ENCODE measurements around the gene AP1G1. TPM values are rescaled to one million over a fixed set of nuclear protein-coding genes. Genes with fewer than 3 reads are reported as not detected.

Gene AP1G1
- total and polyA plus RNA-seq, 2 of the 4 experiments (the other 2 are of a cell fraction): 48.3 to 86.7 TPM

- Histone ChIP-seq H4K5ac (ENCODE audit: low read depth, low read length) (no peak overlapping the region), H3K56ac (ENCODE audit: extremely low read depth, insufficient read depth, low read length) (no peak overlapping the region), H3K18ac (ENCODE audit: low read depth, low read length) (no peak overlapping the region), H2BK5ac (ENCODE audit: low read depth, low read length, poor library complexity, severe bottlenecking) (no peak overlapping the region), H3K14ac (replicated peaks; ENCODE audit: low read depth, low read length) (no peak overlapping the region), H2BK20ac (ENCODE audit: low read depth, low read length) (no peak overlapping the region), H3K79me1 (ENCODE audit: low read depth in 1 of 2, low read length in 2 of 2) (peaks cover 18 to 35% of the 10 kb centered on the region in 2 experiments), H2BK120ac (ENCODE audit: low read depth, low read length) (no peak overlapping the region), H3K4me3 (ENCODE audit: insufficient read depth, low read depth, low read length) (no peak overlapping the region), H3K9me3 (ENCODE audit: control insufficient read depth, insufficient read depth, low read length) (no peaks in the 10 kb centered on the region), H2BK15ac (ENCODE audit: low read depth, low read length) (no peak overlapping the region; the same call in 2 of the 3 replicates), H4K20me1 (ENCODE audit: insufficient read depth, low read length) (peaks cover 10% of the 10 kb centered on the region; the same call in 1 of the 2 replicates), H2AFZ (replicated peaks; ENCODE audit: low read length, poor library complexity) (no peak overlapping the region), H3K4ac (ENCODE audit: low read depth, low read length) (no peak overlapping the region), H3K9ac (ENCODE audit: low read depth, low read length) (no peak overlapping the region), H4K91ac (ENCODE audit: insufficient read depth, low read depth, low read length) (no peak overlapping the region), H2AK5ac (ENCODE audit: low read depth, low read length) (no peak overlapping the region; the same call in 1 of the 2 replicates), H3K4me1 (ENCODE audit: control insufficient read depth, insufficient read depth, low read length) (peaks cover 6% of the 10 kb centered on the region), H3K9me1 (ENCODE audit: insufficient read depth, low read length) (no peaks in the 10 kb centered on the region), H3K27me3 (ENCODE audit: control insufficient read depth, insufficient read depth, low read length) (no peaks in the 10 kb centered on the region), H2AK9ac (replicated peaks; ENCODE audit: low read depth, low read length, poor library complexity) (no peak overlapping the region), H4K8ac (ENCODE audit: low read depth in 2 of 2, low read length in 2 of 2) (no peak overlapping the region), H3K36me3 (ENCODE audit: control insufficient read depth, insufficient read depth, low read length) (0 out of 2 replicates have a peak, but pooled peaks cover 1% of the 10 kb centered on the region), H3K4me2 (ENCODE audit: low read depth, low read length) (no peak overlapping the region), H3K27ac (ENCODE audit: insufficient read depth, low read length) (no peak overlapping the region), H3K23ac (ENCODE audit: low read depth, low read length) (no peak overlapping the region)
- no peak for TF ChIP-seq MXI1 (IDR thresholded peaks at IDR 0.05; ENCODE audit: borderline replicate concordance, low read depth, low read length)
- TF ChIP-seq FOS (IDR thresholded peaks at IDR 0.05; ENCODE audit: low read depth, low read length): no peak
- TF ChIP-seq RFX5 (IDR thresholded peaks at IDR 0.05; ENCODE audit: low read depth, low read length): no peak
- dilution Hi-C loops (cut with HindIII; ENCODE audit: low sequenced_read_pairs, unreplicated experiment) (no loop called here), in situ Hi-C loops (cut with MboI; ENCODE audit: low sequenced_read_pairs) (no loop called here), intact Hi-C loops (cut with micrococcal nuclease) (no loop called here)
- no CpG with 5 or more reads among the region's 2 CpGs for WGBS, 2 experiments (ENCODE audit: extremely low coverage in 2 of 2, insufficient read length in 1 of 2)
- DNase-seq (no peak), ATAC-seq (ENCODE audit: low read depth) (no peak)
- ChIA-PET CTCF (no interaction called here), POLR2A (ENCODE audit: unreplicated experiment) (no interaction called here)
- BruUV-seq (replicated peaks): no TSS peak
Observed at GRCh38 chr16:71708696-71709095, 99.9 kb downstream of the AP1G1 start.

All from IMR-90 (cell line).